Effector CD4-positive, alpha-beta T cell (primary cell): ENCODE results near the gene TMEM59L.

Experiments
- DNase-seq: peaks from one replicate; pipeline ENCODE4 v3.0.0-alpha.2; 2020

The TMEM59L gene

DNA sequence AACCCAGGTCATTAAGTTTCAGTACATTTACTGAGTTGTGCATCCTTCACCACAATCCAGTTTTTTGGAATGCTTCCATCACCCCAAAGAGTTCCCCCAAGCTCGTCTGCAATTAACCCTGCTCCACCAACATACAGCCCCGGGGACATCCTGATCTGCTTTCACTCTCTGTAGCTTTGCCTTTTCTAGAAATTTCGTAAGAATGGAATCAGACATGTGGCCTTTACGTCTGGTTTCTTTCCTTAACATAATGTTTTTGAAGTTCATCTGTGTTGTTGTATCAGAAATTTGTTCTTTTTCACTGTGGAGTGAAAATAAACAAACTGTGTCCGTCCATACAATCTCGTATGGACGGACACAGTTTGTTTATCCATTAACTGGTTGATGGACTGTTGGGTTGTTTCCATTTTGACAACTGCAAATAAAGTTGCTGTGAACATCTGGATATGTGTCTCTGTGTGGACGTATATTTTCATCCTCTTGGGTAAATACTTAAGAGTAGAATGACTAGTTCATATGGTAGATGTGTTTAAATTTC, 27.1 kb downstream of the TMEM59L start:
- DNase-seq: no peak

GRCh38 chr19:18644196-18645034, 31.7 kb downstream of the TMEM59L start:
- no peak for DNase-seq

DNA sequence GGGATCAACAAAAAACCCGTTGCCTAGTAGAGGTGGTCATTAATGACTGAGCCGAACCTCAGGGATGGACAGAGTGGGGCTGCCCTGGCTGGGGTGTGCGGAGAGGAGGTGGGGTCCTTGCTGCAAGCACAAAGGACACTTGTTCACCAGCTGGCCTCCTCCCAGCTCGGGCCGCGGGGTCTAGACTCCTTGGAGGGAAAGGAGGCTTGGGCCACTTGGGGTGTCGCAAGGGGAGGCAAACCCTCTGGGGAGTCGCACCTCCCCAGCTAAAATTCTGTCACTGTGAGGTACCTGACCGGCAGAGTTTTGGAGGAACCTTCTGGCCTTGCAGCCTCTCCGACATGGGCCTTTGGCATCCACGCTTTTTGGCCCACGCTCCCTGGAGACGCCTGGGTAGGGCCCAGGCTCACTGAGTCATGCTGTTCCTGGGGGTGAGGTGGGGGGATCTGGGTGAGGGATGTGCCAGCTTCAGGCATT, 32.4 kb downstream of the TMEM59L start:
- DNase-seq: no peak

DNA sequence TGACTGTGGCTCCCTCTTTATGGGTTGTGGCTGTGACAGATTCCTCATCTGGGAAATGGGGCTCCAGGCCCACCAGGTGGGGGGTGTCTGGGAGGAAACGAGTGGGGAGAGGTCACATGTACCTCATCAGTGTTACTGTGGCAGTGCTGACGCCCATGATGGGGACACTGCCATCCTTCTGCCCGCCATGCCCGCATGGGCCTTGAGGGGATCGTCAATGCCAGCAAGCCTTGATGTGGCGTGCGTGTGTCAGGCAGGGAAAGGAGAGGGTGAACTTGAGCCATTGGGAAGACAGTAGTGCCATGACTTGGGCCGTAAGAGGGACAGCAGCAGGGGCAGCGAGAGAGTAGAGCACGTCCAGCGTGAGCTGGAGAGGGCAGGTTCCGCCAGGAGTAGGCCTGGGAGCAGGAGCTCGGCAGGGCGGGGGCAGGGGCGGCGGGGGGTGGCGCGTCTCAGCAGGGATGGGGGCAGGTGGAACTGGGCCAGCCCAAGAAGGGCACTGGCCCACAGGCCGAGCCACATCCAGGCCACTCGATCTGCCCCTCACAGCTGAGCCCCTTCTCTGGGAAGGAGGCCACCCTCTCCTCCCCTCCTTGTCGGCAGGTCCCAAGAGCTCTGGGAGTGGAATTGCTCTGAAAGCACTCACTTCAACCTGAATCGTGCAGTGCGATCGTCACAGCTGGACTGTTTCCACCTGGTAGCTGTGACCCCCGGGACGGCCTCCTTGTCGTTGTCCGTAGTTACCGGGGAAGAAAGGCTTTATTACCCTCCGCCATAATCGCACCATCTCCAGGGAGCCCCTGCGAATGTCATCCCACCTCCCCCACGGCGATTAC, 34.1 kb downstream of the TMEM59L start:
- DNase-seq: no peak

GRCh38 chr19:18647371-18647767, 34.7 kb downstream of the TMEM59L start:
- no peak for DNase-seq

DNA sequence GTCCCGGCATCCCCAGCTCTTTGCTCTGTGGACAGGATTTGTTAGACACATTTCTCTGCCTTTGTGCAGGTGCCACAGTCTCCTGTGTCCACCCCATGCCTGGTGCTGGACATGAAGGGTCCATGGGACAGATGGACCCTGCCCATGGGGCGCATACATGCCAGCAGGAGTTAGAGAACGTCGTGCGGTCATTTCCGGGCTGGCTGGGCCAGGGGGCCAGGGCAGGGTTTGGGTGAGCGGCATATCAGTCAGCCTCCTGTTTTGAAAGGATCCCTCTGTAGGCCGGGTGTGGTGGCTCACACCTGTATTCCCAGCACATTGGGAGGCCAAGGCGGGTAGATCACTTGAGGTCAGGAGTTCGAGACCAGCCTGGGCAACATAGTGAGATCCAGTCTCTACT, 35.1 kb downstream of the TMEM59L start:
- no peak for DNase-seq

DNA sequence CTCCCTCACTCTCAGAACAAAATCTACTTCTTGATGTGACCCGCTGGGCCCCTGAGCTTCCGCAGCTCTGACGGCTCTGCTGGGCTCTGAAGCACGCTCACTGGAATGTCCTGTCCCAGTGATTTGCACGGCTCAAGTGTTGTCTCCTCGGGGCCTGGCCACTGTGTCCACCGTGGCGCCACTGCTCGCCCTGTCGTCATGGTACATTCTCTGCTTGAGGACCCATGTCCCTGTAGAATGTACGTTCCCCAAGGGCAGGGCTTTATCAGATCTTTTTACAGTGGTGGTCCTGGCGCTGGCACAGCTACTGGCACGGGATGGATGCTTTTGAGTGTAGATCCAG, 36.3 kb downstream of the TMEM59L start:
- DNase-seq: no peak

GRCh38 chr19:18649371-18650020, 36.8 kb downstream of the TMEM59L start:
- no peak for DNase-seq

- no peak for DNase-seq
These were observed 37.3 kb downstream of the TMEM59L start for GRCh38 chr19:18650021-18650390.

DNA sequence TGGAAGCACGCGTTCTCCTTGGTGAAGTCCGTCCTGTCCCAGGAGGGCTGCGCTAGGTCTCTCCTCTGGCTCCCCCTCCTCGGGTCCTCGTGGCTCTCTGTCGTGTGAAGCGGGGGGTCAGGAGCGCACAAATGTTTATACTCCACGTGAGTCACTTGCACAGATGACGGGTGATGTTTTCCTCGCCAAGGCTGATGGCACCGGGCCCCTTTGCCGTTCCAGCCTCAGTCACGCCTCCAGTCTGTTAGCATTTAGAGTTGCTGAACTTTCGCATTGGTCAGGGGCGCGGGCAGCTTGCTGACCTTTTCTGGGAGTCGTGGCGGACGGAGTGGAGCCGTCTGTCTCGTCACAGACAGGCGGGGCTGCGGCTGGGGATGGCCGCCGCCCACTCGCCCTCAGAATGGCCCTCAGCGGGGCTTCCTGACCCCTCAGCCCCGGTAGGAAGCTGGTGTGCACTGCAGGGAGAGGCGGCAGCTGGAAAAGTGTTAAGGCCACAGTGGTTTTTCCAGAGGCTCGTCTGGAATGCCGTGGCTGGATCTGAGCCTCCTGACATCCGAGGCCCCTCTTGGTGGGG, 37.9 kb downstream of the TMEM59L start:
- DNase-seq: no peak

- no peak for DNase-seq
These were observed 38.6 kb downstream of the TMEM59L start for GRCh38 chr19:18651300-18651699.

- DNase-seq: no peak
These were observed 39.1 kb downstream of the TMEM59L start for GRCh38 chr19:18651733-18652132.

DNA sequence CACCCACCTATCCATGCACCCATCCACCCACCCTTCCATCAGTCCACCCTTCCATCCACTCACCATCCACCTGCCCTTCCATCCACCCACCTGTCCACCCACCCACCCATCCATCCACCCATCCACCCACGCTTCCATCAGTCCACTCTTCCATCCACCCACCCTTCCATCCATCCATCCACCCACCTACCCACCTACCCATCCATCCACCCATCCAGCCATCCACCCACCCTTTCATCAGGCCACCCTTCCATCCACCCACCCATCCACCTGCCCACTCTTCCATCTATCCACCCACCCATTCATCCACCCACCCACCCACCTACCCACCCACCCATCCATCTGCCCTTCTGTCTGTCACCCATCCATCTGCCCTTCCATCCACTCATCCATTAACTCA, 41.2 kb downstream of the TMEM59L start:
- DNase-seq: no peak

- DNase-seq: no peak
These were observed 41.8 kb downstream of the TMEM59L start for GRCh38 chr19:18654469-18654868.

GRCh38 chr19:18655173-18655844, 42.6 kb downstream of the TMEM59L start:
- no peak for DNase-seq

DNA sequence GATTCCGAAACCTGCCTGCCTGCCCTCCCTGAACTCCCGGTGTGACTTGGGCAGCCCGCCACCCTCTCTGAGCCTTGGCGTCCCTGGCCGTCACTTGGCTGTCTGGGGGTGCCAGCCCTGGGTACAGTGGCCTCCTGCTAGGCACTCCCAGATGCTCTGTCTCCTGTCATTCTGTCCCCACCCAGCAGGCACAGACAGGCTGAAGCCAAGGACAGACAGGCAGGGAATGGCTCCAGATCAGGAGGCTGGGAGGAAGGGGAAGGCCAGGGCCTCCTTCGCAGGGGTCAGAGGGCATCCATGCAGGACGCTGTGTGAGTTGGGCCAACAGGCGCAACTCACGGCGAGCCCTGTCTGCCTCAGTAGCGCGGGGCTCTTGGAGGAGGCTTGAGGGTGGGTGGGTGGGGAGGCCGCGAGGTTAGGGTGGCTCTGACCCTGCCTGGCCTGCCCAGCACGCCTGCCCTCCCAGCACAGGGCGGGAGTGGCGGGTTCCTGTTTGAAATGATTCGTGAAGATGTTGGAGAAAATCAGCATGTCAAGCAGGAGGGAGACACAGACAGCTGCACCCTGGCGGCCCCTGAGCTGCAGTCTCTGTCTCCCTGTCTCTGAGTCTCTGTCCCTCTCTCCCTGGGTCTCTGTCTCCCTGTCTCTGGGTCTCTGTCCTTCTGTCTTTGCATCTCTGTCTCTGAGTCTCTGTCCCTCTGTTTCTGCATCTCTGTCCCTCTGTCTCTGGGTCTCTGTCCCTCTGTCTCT, 43.8 kb downstream of the TMEM59L start:
- no peak for DNase-seq

DNA sequence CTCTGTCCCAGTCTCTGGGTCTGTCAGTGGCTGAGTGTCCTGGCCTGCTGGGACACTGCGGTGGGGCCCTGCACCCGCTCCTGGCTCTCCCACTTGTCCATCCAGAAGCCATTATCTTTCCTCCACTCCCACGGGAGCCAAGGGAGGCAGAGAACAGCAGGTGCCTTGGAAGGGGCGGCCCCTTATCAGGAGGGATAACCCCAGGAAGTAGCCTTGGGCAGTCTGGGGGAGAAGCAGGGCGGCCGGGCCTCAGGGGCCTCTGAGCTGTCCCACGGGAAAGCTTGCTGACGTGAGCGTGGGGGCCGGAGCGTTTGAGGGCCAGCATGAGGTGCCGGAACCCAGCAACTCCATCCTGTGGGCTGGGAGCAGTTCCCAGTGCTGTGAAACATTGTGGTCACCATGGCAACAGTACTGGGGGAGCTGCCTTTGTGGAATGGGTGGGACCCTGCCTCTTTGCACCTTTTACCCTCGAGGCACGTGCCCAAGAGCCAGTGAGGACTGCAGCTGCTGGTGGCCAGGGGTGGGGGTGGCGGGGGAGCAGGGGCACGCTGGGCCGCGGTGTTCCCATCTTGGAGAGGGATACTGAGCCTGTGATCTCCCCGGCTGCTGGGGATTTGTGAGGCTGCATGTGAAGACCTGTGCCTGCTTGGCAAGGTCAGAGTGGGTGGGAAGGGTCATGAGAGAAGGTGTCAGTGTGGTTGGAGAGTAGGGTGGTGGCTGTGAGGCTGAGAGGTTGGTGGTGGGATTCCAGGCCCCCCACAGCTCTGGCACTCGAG, 45.1 kb downstream of the TMEM59L start:
- DNase-seq: no peak

DNA sequence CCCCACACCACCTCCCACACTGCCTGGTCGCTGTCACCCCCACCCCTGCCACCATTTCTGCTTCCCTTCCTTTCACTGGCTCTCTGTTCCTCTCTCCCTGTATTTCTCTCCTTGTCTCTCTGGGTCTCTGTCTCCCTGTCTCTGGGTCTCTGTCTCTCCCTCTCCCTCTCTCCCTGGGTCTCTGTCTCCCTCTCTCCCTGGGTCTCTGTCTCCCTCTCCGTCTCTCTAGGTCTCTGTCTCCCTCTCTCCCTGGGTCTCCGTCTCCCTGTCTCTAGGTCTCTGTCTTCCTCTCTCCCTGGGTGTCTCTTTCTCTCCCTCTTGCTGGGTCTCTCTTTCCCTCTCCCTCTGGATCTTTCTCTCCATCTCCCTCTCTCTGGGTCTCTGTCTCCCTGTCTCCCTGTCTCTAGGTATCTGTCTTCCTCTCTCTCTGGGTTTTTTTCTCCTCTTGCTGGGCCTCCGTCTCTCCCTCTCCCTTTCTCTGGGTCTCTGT, 45.7 kb downstream of the TMEM59L start:
- no peak for DNase-seq

GRCh38 chr19:18659281-18660050, 46.8 kb downstream of the TMEM59L start:
- DNase-seq: no peak
